PC-3 (cell line): ENCODE results near the gene PNLIPRP2.

Source experiments
- EZH2phosphoT487 ChIP-seq: fragments of 300-600 bp; sonication (generic); IDR thresholded peaks from 2 replicates; pipeline ENCODE4 v1.6.1; 2018; ENCODE audit warnings: mild to moderate bottlenecking, antibody characterized with exemption, low read length, borderline replicate concordance
- TF ChIP-seq, protein P1 (sequence below): fragments of 300-600 bp; sonication (generic); conservative IDR thresholded peaks from 2 replicates; pipeline ENCODE4 v1.5.1; 2017; ENCODE audit warnings: antibody characterized with exemption, low read depth, mild to moderate bottlenecking, low read length

DNA sequence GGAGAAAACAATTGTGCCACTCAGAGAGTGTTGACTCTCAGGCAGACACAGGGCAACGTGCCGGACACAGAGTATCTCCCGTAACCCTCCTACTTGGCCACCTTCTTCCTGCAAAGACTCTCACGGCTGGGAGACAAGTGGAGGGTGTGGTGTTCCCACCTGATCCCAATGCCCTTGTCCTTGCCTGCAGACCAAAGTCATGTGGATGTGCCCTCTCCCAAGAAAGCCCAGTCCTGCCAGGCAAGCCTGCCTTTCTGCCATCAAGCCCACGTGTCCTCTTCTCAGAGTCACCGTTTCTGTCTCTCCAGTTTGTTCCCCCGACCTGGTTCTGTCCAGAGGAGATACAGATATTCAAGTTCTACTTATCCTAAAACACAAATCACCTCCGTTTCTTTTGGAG, 723 bp downstream of the PNLIPRP2 start:
- TF ChIP-seq EZH2phosphoT487 = no peak
- TF ChIP-seq, protein P1, sequence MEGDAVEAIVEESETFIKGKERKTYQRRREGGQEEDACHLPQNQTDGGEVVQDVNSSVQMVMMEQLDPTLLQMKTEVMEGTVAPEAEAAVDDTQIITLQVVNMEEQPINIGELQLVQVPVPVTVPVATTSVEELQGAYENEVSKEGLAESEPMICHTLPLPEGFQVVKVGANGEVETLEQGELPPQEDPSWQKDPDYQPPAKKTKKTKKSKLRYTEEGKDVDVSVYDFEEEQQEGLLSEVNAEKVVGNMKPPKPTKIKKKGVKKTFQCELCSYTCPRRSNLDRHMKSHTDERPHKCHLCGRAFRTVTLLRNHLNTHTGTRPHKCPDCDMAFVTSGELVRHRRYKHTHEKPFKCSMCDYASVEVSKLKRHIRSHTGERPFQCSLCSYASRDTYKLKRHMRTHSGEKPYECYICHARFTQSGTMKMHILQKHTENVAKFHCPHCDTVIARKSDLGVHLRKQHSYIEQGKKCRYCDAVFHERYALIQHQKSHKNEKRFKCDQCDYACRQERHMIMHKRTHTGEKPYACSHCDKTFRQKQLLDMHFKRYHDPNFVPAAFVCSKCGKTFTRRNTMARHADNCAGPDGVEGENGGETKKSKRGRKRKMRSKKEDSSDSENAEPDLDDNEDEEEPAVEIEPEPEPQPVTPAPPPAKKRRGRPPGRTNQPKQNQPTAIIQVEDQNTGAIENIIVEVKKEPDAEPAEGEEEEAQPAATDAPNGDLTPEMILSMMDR = no peak
